GM21360 (cell line): ENCODE results near the gene RBM39.
"Not testable (repeated sequence)": the region's sequence is repeated elsewhere in the genome, so short reads cannot be mapped to it uniquely, and the experiment has no call there.

Experiments used
- ATAC-seq: cut with Tn5 transposase; IDR thresholded peaks from one replicate; pipeline ENCODE4 v1.9.1; 2021; ENCODE audit warnings: mild to moderate bottlenecking, moderate library complexity; ENCODE audit not compliant: unreplicated experiment

Gene RBM39

DNA sequence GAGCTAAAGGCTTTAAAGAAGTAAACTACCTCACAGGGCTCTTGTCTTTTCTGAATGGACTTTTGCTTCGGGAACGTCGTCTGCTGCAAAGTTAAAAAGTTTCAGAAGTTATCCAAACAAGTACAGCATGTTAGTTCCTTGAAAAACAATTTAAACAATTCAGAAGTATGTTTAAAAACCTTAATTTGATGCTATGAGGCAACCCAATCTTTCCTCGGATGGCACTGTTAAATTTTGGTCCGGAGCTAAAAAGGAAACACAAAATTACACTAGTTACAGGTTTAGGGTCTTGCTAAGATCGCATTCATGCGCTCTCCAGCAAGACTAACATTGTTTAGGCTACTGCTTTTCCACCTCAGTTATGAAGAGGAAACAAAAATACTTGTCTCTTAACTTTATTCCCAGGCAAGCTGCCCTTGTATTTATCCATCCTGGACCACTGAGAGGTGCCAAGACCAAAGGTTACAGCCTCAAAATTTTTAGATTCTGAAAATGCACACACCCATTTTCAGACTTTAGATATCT lies 12.7 kb downstream of the RBM39 start:
- no peak for ATAC-seq

DNA sequence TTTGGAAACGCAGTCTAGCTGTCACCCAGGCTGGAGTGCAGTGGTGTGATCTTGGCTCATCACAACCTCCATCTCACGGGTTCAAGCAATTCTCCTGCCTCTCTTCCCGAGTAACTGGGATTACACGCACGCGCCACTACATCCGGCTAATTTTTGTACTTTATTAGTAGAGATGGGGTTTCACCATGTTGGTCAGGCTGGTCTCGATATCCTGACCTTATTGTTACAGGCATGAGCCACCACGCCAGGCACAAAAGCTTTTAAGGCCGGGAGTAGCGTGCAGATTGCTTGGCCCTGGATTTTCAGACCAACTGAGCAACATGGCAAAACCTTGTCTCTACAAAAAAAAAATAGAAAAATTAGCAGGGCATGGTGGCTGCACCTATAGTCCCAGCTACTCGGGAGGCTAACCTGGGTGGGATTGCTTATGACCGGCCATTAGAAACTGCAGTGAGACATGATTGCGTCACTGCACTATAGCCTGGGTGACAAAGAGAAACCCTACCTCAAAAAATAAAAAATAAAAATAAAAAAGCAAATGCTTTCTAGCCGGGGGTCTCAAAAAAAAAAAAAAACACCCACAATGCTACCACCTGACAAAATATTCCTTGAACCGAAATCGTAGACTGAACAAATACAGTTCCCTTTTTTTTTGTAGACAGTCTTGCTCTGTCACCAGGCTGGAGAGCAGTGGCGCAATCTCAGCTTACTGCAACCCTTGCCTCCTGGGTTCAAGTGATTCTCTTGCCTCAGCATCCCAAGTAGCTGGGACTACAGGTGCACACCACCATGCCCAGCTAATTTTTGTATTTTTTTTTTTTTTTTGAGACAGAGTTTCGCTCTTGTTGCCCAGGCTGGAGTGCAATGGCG lies 15.0 kb downstream of the RBM39 start:
- ATAC-seq, result no peak

GRCh38 chr20:35724321-35725230 lies 17.5 kb downstream of the RBM39 start:
- no peak for ATAC-seq

DNA sequence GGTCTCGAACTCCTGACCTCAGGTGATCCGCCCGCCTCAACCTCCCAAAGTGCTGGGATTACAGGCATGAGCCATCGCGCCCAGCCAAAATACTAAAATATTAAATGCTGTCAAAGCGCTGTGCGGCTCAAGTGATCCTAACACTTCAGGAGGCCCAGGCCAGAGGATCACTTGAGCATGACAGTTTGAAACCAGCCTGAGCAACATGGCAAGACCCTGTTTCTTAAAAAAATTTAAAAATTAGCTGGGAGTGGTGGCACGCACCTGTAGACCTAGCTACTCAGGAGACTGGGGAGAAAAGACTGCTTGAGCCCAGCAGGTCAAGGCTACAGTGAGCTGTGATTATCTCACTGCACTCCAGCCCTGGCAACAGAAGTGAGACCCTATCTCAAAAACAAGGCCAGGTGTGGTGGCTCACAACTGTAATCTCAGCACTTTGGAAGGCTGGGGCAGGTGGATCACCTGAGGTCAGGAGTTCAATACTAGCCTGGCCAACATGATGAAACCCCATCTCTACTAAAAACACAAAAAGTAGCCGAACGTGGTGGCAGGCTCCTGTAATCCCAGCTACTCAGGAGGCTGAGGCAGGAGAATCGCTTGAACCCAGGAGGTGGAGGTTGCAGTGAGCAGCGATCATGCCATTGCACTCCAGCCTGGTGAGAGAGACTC lies 18.3 kb downstream of the RBM39 start:
- not testable (repeated sequence) for ATAC-seq

- not testable (repeated sequence) for ATAC-seq
Measured at GRCh38 chr20:35723275-35723639, 18.8 kb downstream of the RBM39 start.

GRCh38 chr20:35721621-35722020 lies 20.4 kb downstream of the RBM39 start:
- no peak for ATAC-seq

GRCh38 chr20:35721219-35721618 lies 20.8 kb downstream of the RBM39 start:
- ATAC-seq, result no peak

DNA sequence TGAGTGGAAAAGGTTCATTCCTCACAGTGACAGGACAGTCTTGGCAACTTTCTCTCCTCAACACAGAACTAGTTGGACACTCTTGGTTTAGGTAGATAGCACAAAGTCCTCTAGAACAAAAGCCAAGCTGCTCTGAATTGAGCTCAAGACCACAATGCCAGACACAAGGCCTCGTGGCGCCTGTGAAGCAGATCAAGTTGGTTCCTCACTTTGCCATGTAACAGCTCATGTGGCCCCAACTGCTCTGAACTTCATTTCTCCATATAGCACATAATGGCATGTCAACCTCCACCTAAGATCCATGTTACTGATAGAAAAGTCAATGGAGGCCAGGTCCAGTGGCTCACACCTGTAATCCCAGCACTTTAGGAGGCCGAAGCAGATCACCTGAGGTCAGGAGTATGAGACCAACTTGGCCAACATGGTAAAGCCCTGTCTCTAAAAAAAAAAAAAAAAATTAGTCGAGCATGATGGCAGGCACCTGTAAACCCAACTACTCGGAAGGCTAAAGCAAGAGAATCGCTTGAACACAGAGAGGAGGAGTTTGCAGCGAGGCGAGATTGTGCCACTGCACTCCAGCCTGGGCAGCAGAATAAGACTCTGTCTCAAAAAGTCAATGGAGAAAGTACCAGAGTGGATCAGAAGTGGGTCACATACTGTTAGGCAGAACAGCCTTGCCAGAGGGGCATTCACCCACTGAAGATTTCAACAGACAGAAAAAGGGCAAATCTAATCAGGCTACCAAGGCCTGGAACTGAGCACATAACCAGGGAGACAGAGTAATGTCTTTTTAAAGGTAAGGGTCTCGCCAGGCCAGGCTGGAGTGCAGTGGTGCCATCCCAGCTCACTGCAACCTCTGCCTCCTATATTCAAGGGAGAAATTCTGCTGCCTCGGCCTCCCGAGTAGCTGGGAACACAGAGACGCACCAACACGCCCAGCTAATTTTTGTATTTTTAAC lies 21.6 kb downstream of the RBM39 start:
- ATAC-seq, result no peak

- ATAC-seq, result no peak
Measured at GRCh38 chr20:35719717-35720116, 22.3 kb downstream of the RBM39 start.

GRCh38 chr20:35718972-35719635 lies 23.0 kb downstream of the RBM39 start:
- no peak for ATAC-seq

GRCh38 chr20:35718321-35718720 lies 23.7 kb downstream of the RBM39 start:
- ATAC-seq, result not testable (repeated sequence)

DNA sequence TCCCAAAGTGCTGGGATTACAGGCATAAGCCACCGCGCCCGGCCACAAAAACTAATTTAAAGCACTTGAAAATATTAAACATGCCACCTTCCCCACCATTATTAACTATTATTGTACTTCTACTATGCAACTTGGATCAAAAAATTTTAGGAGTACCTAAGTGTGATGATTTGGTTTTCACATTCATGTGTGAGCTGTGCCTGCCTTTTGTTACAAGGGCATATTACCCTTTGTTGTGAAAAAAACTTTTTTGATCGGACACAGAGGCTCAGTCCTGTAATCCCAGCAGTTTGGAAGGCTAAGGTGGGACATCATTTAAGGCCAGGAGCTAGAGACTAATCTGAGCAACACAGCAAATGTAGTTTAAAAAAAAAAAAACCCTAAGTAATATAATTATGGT lies 25.7 kb downstream of the RBM39 start:
- no peak for ATAC-seq

DNA sequence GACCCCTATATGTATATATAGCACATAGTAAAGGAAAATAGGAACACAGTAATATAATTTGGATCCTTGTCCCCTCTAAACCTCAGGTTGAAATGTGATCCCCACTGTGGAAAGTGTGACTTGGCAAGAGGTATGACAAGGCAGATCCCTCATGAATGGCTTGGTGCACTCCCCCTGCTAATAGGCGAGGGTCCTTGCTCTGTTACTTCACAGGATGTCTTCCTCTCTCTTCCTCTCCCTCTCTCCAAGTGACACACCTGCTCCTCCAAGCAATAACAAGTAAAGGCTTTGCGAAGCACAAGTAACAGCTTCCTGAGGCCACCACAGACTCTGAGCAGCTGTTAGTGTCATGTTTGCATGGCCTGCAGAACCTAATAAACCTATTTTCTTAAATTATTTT lies 26.4 kb downstream of the RBM39 start:
- no peak for ATAC-seq

DNA sequence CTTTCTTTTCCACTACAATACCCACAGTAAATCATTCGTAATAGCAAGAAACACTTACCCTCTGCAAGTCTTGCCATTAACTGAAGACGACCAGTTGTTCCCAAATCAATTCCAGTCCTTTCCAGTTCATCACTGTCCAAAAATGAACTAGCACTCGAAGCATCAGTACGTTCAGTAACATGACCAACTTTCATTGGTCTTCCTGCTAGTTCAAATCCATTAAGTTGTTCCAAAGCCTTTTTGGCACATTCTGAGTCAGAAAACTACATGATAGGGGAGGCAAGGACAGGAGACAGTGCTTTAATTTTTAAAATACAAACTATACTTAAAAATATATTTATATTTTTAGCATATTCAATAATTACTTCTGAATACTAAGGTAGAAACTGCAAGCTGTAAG lies 27.9 kb downstream of the RBM39 start:
- no peak for ATAC-seq

- not testable (repeated sequence) for ATAC-seq
Measured at GRCh38 chr20:35713120-35713519, 28.9 kb downstream of the RBM39 start.

- no peak for ATAC-seq
Measured at GRCh38 chr20:35711588-35712209, 30.4 kb downstream of the RBM39 start.

- no peak for ATAC-seq
Measured at GRCh38 chr20:35710884-35711587, 31.0 kb downstream of the RBM39 start.

DNA sequence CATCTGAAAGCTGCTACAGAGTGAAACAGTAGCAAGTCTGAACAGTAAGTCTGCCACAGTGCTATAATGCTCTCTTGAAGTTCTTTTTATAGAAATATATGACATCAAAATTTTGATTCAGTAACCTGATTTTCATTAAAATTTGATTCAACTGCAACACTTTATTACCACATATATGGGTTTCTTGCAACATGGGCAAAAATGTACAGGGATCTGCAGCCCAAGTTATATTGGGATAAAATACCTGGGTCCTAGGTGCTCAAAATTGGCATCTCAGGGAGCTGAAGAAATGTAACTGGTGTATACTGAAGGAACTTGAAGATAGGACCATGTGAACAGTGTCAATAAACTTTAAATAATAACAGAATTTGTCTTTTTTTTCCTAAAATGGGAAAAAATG lies 32.0 kb downstream of the RBM39 start:
- no peak for ATAC-seq
